ENCODE data around the gene MBTPS2.

MBTPS2 gene

GRCh38 chrX:21934414-21934813 lies 95.0 kb downstream of the MBTPS2 start:
- DNase-seq (ENCODE audit: low read depth in 2 of 2): no peak

Measured in stimulated activated CD4-positive, alpha-beta T cell treated with anti-CD3 and anti-CD28 coated beads, Interleukin-1b, Interleukin-23, amount 100 ng/mL, for 4 hours (primary cell).